IPS-20b (cell line): ENCODE measurements around the gene NPAT.
"Not testable (repeated sequence)": the region's sequence is repeated elsewhere in the genome, so short reads cannot be mapped to it uniquely, and the experiment has no call there.

Source experiments
- H3K27ac ChIP-seq: one replicate; pipeline ENCODE4 v1.5.1; 2013; ENCODE audit warnings: low read length
- H3K27me3 ChIP-seq: 2 replicates; pipeline ENCODE4 v1.6.1; 2013; ENCODE audit warnings: mild to moderate bottlenecking, low read length, inconsistent platforms; ENCODE audit not compliant: insufficient read depth
- H3K36me3 ChIP-seq: 2 replicates; pipeline ENCODE4 v1.6.1; 2013; ENCODE audit warnings: low read depth, mild to moderate bottlenecking, inconsistent platforms, low read length, moderate library complexity; ENCODE audit not compliant: insufficient read depth
- H3K4me1 ChIP-seq: 2 replicates; pipeline ENCODE4 v1.6.1; 2013; ENCODE audit warnings: mild to moderate bottlenecking, control low read depth, inconsistent platforms, low read length, moderate library complexity; ENCODE audit not compliant: insufficient read depth
- H3K4me3 ChIP-seq: 2 replicates; pipeline ENCODE4 v1.5.1; 2013; ENCODE audit warnings: mild to moderate bottlenecking, low read length, inconsistent platforms
- H3K9ac ChIP-seq: 2 replicates; pipeline ENCODE4 v1.6.1; 2013; ENCODE audit warnings: low read depth, mild to moderate bottlenecking, inconsistent platforms, low read length, moderate library complexity
- H3K9me3 ChIP-seq: 2 replicates; pipeline ENCODE4 v1.6.1; 2013; ENCODE audit warnings: mild to moderate bottlenecking, low read depth, low read length, inconsistent platforms; ENCODE audit not compliant: insufficient read depth

The NPAT gene

GRCh38 chr11:108198833-108199232 lies 23.6 kb downstream of the NPAT start:
- Histone ChIP-seq H3K9ac (no peak overlapping the region), H3K4me3 (no peak overlapping the region), H3K27me3 (no peaks in the 10 kb centered on the region), H3K27ac (no peak overlapping the region), H3K36me3 (peaks cover 60% of the 10 kb centered on the region), H3K4me1 (peaks cover 9% of the 10 kb centered on the region; the same call in 1 of the 2 replicates), H3K9me3 (no peaks in the 10 kb centered on the region; the same call in 1 of the 2 replicates)

DNA sequence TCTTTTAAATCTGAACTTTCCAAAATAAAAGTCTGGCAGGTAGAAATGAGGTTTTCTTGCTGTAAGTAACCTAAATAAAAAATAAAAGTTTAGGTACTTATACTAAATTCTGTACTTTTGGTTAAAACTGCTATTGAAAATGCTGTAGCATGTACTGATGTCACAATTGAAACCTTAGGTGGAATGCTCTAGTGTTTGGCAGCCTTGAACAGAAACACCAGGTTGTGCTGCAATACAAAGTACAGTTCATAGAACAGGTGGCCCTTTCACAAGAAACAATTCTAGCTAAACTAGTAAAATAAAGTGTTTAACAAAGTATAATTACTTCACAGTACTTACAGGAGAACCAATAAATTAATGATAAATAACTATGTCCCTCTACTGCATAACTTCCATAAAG lies 25.1 kb downstream of the NPAT start:
- Histone ChIP-seq H3K27ac (no peak overlapping the region), H3K36me3 (peaks cover 63% of the 10 kb centered on the region), H3K9me3 (no peaks in the 10 kb centered on the region), H3K9ac (no peak overlapping the region), H3K4me3 (no peak overlapping the region), H3K27me3 (no peaks in the 10 kb centered on the region), H3K4me1 (peaks cover 9% of the 10 kb centered on the region; the same call in 1 of the 2 replicates)

- Histone ChIP-seq H3K9ac (no peak overlapping the region), H3K36me3 (peaks cover 65% of the 10 kb centered on the region), H3K4me1 (peaks cover 9% of the 10 kb centered on the region; the same call in 1 of the 2 replicates), H3K4me3 (no peak overlapping the region), H3K27me3 (no peaks in the 10 kb centered on the region), H3K9me3 (no peaks in the 10 kb centered on the region), H3K27ac (no peak overlapping the region)
These were observed 25.5 kb downstream of the NPAT start for GRCh38 chr11:108196901-108197300.

- peaks cover 91% of the 10 kb centered on the region for H3K36me3 ChIP-seq
- H3K27ac ChIP-seq: no peak overlapping the region
These were observed 28.7 kb downstream of the NPAT start for GRCh38 chr11:108193725-108194124.

DNA sequence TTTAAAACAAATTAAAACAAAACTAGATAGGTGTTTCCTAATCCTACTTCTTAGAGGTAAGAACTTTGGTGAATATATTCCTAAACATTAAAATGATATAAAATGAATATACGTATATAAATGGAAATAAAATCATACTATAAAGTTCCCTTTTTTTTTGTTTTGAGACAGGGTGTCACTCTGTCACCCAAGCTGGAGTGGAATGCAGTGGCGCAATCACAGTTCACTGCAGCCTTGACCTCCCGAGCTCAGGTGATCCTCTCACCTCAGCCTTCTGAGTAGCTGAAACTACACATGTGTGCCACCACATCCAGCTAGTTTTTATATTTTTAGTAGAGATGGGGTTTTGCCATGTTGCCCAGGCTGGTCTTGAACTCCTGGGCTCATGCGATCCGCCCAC lies 44.9 kb downstream of the NPAT start:
- no peaks in the 10 kb centered on the region for H3K4me1 ChIP-seq
- H3K9me3 ChIP-seq: no peaks in the 10 kb centered on the region
- no peak overlapping the region for H3K9ac ChIP-seq
- no peaks in the 10 kb centered on the region for H3K27me3 ChIP-seq
- no peak overlapping the region for H3K27ac ChIP-seq
- H3K36me3 ChIP-seq: peaks cover 76% of the 10 kb centered on the region
- no peak overlapping the region for H3K4me3 ChIP-seq

More at GRCh38 chr11:108193725-108194124, 28.7 kb downstream of the NPAT start:
- no peak overlapping the region for H3K4me3 ChIP-seq
- H3K4me1 ChIP-seq: no peaks in the 10 kb centered on the region
- no peaks in the 10 kb centered on the region for H3K27me3 ChIP-seq
- no peaks in the 10 kb centered on the region for H3K9me3 ChIP-seq
- no peak overlapping the region for H3K9ac ChIP-seq

DNA sequence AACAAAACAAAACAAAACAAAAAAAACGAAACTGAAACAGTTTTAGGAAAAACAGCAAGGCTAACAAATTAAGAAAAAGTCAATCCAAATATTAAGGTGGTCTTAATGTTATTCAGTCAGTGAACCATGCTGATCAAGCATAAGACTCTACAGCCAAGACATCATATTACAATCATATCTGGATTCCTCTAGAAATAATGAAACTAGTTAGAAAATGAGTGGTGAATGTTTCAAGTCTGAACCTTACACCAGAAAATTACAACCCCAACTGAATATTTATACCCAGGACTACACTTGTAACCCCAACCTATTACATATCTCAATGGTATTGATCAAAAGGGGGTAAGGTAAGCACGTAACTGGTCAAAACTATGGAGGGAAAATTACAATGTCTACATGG lies 52.3 kb downstream of the NPAT start:
- no peak overlapping the region for H3K27ac ChIP-seq
- no peak overlapping the region for H3K4me3 ChIP-seq
- H3K27me3 ChIP-seq: no peaks in the 10 kb centered on the region
- peaks cover 89% of the 10 kb centered on the region for H3K36me3 ChIP-seq
- H3K9ac ChIP-seq: no peak overlapping the region
- no peaks in the 10 kb centered on the region for H3K4me1 ChIP-seq
- H3K9me3 ChIP-seq: no peaks in the 10 kb centered on the region

GRCh38 chr11:108167624-108168023 lies 54.8 kb downstream of the NPAT start:
- no peaks in the 10 kb centered on the region for H3K4me1 ChIP-seq
- no peak overlapping the region for H3K27ac ChIP-seq
- H3K36me3 ChIP-seq: peaks cover 85% of the 10 kb centered on the region
- no peaks in the 10 kb centered on the region for H3K9me3 ChIP-seq
- H3K27me3 ChIP-seq: no peaks in the 10 kb centered on the region
- H3K9ac ChIP-seq: no peak overlapping the region
- H3K4me3 ChIP-seq: no peak overlapping the region

- H3K36me3 ChIP-seq: peaks cover 90% of the 10 kb centered on the region
- not testable (repeated sequence) for H3K9me3 ChIP-seq, H3K4me1 ChIP-seq, H3K27ac ChIP-seq, H3K4me3 ChIP-seq, H3K9ac ChIP-seq, H3K27me3 ChIP-seq
These were observed 59.6 kb downstream of the NPAT start for GRCh38 chr11:108162878-108163277.

GRCh38 chr11:108160970-108161566 lies 61.4 kb downstream of the NPAT start:
- Histone ChIP-seq H3K4me3 (no peak overlapping the region), H3K9ac (no peak overlapping the region), H3K27me3 (no peaks in the 10 kb centered on the region), H3K9me3 (no peaks in the 10 kb centered on the region), H3K4me1 (no peaks in the 10 kb centered on the region), H3K27ac (no peak overlapping the region), H3K36me3 (peaks cover 90% of the 10 kb centered on the region)

DNA sequence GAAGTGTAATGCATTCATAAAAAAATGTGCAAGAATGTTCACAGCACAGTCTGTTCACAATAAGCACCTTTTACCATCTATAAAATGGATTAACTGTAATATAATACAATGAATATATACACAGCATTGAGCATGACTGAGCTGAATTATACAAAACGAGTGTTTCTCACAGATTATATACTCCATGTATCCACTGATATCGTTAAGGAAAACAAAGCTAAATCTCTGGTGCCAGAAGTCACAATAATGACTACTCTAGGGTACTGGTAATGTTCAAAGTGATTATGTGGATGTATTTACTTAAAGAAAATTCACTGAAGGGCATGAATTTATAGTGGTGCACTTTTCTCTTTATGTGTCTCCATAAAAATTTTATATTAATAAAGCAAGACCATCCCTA lies 67.8 kb downstream of the NPAT start:
- Histone ChIP-seq H3K36me3 (peaks cover 91% of the 10 kb centered on the region), H3K27ac (no peak overlapping the region), H3K9me3 (no peaks in the 10 kb centered on the region)

GRCh38 chr11:108148556-108148955 lies 73.9 kb downstream of the NPAT start:
- no peak overlapping the region for H3K4me3 ChIP-seq
- no peaks in the 10 kb centered on the region for H3K9me3 ChIP-seq
- no peaks in the 10 kb centered on the region for H3K4me1 ChIP-seq
- H3K27me3 ChIP-seq: no peaks in the 10 kb centered on the region
- H3K9ac ChIP-seq: no peak overlapping the region
- H3K27ac ChIP-seq: no peak overlapping the region
- peaks cover 88% of the 10 kb centered on the region for H3K36me3 ChIP-seq

More for the DNA sequence above, 67.8 kb downstream of the NPAT start:
- no peak overlapping the region for H3K9ac ChIP-seq
- no peaks in the 10 kb centered on the region for H3K4me1 ChIP-seq
- H3K27me3 ChIP-seq: no peaks in the 10 kb centered on the region
- H3K4me3 ChIP-seq: no peak overlapping the region

DNA sequence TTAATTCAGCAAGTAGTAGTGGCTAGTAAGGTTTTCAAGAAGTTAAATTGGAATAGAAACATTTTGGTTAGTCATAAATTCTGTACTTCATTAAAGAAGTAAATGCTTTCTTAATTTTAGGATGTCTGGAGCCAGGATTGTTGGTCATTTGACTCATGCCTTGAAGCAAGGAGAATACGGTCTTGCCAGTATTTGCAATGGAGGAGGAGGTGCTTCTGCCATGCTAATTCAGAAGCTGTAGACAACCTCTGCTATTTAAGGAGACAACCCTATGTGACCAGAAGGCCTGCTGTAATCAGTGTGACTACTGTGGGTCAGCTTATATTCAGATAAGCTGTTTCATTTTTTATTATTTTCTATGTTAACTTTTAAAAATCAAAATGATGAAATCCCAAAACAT lies 75.3 kb downstream of the NPAT start:
- Histone ChIP-seq H3K9ac (no peak overlapping the region), H3K27ac (no peak overlapping the region), H3K36me3 (peaks cover 91% of the 10 kb centered on the region), H3K4me1 (no peaks in the 10 kb centered on the region), H3K27me3 (no peaks in the 10 kb centered on the region), H3K9me3 (no peaks in the 10 kb centered on the region), H3K4me3 (no peak overlapping the region)
